ENCODE measurements around the gene MYO16.

DNA sequence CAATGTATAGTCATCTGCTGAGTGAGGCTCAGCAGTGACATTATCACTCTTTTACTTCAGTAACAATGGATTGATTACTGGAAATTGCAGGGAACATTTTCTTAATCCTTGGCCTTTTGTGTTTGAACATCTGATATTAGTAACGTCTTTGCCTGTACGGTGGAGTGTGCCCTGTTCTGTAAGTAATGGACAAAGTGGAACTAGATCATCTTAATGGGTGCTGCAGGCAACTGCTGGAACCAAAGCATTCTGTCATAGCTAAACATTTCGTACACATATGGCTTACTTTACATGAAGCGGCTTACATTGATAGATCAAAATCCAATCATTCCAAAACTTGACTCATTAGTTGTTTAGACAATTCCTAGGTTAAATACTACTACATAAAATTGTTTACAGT, 114.1 kb downstream of the MYO16 start:
- TF ChIP-seq, protein P1, sequence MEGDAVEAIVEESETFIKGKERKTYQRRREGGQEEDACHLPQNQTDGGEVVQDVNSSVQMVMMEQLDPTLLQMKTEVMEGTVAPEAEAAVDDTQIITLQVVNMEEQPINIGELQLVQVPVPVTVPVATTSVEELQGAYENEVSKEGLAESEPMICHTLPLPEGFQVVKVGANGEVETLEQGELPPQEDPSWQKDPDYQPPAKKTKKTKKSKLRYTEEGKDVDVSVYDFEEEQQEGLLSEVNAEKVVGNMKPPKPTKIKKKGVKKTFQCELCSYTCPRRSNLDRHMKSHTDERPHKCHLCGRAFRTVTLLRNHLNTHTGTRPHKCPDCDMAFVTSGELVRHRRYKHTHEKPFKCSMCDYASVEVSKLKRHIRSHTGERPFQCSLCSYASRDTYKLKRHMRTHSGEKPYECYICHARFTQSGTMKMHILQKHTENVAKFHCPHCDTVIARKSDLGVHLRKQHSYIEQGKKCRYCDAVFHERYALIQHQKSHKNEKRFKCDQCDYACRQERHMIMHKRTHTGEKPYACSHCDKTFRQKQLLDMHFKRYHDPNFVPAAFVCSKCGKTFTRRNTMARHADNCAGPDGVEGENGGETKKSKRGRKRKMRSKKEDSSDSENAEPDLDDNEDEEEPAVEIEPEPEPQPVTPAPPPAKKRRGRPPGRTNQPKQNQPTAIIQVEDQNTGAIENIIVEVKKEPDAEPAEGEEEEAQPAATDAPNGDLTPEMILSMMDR (IDR thresholded peaks at IDR 0.05): no peak
- TF ChIP-seq POLR2A (IDR thresholded peaks at IDR 0.05): no peak
- TF ChIP-seq EP300 (IDR thresholded peaks at IDR 0.05): no peak

Data from tibial nerve (tissue), 4 donors.